GM18868 (cell line): Measurements from ENCODE around the gene MEGF6.

Source experiments
- ATAC-seq: cut with Tn5 transposase; IDR thresholded peaks from one replicate; pipeline ENCODE4 v1.9.1; 2021; ENCODE audit warnings: mild to moderate bottlenecking, moderate library complexity; ENCODE audit not compliant: unreplicated experiment

The MEGF6 gene

GRCh38 chr1:3541465-3541864, 69.8 kb downstream of the MEGF6 start:
- no peak for ATAC-seq

- no peak for ATAC-seq
Observed at GRCh38 chr1:3540876-3541275, 70.4 kb downstream of the MEGF6 start.

- no peak for ATAC-seq
Observed at GRCh38 chr1:3539707-3540425, 71.4 kb downstream of the MEGF6 start.

GRCh38 chr1:3537359-3537758, 73.9 kb downstream of the MEGF6 start:
- ATAC-seq = no peak

DNA sequence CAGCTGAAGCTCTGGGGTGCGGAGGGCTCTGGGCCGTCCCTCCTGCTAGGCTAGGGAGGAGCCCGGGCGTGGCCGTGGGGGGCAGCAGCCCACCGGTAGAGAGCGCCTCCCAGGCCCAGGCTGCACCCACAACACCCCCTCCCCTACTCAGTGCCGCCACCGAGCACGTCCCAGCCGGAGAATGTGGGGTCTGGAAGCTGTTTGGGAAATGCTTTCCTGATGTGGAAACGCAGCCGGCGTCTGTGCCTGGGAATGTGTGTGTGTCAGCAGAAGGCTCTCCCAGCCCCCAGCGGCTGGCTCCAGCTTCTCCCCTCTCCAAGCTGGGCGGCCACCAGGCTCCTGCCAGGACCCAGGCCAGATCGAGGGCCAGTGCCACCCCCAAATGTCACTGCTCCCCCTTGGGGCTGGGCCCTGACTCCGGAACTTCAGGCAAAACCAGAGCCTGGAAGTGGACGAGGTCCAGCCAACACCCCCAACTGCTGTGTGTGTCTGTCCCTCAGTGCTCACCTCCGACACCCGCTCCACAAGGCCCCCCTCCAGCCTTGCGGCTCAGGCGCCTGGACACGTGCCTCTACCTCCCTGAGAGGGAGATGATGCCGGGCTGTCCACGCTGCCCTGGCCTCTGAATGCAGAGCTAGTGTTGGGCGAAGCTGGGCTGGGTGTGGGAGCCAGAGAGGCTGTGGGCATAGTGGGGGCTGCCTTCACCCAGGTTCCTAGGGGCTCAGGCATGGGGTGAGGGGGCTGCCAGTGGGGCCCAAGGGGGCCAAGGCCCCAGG, 74.7 kb downstream of the MEGF6 start:
- no peak for ATAC-seq

- no peak for ATAC-seq
Observed at GRCh38 chr1:3535732-3536131, 75.6 kb downstream of the MEGF6 start.

DNA sequence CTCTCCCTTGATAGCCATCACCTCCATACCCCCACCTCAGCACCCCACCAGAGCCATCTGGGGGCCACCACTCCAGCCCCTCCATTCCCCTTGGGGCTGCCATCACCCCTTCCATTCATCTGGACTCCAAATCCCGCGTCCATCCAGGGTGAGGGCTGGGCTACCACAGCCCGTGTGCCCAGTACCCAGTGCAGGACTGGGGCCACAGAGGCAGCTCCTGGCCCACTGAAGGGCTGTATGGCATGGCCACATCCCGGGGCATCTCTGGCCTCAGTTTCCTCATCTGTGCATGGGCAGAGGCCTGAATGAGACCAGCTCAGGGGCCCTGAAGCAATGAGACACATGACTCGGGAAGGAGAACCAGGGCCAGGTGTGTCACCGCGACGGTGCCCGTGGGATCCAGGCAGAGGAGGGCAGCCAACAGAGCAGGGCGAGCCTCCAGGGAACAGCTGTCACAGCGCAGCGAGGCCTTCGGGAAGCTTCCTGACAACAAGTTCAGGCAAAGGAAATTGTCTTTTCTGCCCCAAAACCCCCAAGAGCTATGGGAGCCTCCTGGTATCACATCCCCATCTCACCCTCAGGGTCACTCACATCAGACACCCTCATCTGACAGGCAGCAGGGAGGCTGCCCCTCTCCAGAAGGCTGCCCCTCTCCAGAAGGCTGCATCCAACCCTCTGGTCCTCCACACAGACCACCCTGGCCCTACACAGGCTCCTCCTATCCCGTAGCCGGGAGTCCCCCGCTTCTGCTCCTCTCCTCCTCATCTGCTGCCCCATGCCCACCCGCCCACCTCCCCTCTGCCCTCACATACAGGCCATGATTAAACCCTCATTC, 76.3 kb downstream of the MEGF6 start:
- ATAC-seq = no peak

- ATAC-seq = no peak
Observed at GRCh38 chr1:3533067-3534048, 78.0 kb downstream of the MEGF6 start.

- ATAC-seq = no peak
Observed at GRCh38 chr1:3531928-3532327, 79.4 kb downstream of the MEGF6 start.

DNA sequence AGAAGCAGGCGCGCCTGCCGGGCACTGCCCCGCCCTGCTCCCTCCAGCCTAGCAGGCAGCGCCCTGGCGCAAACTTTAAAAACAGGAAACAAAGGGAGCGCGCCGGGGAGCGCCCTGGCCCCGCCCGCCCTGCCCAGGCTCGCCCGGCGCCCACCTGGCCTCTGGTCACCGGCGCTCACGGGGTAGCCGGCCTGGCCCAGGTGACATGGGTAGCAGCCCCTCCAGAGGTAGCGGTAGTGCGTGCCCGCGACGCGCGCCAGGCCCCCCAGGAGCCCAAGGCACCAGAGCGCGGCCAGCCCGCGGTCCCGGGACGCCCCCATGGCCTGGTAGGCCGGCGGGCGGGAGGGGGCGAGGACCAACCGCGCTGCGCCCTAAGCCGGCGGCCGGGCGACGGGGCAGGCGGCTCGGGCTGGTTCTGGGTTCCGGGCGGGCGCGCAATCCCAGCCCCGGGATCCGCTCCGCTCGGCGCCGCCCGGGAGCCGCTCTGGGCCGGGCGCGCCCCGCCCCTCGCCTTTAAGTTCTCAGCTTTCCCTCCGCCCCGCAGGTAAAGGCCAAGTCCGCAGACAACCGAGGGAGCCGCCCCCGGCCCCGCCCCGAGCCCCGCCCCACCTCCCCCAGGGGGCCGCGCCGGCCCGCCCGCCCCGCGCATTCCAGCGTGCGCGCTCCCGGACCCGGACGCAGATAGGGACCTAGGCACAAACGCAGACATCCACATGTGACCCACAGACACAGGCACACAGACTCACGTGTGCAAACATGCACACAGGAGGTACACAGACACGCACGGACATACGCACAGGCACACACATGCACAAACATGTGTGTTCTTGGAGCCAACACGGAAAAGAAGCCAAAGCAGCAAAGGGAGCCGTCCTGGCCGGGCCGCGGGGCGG, 80.1 kb downstream of the MEGF6 start:
- ATAC-seq = no peak

GRCh38 chr1:3530086-3530925, 81.0 kb downstream of the MEGF6 start:
- ATAC-seq = no peak

- ATAC-seq = no peak
Observed at GRCh38 chr1:3529099-3529729, 82.1 kb downstream of the MEGF6 start.

DNA sequence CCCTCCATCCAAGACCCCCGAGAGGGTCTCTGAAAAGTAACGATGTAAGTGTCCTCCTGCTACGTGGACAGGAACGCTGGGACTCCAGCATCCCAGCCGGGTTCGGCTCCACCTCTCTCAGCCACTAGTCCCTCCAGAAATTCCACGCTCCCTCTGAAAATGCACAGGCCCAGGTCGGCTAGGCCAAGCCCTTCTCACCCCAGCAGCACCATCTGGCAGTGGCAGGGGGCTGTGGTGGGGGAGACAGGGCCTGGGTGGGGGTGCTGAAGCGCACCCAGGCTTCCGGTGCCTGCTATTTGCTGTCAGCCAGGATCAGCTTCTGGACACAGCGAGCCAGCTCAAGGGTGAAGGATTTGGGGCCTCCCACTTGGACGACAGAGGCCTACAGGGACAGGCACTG, 83.5 kb downstream of the MEGF6 start:
- no peak for ATAC-seq

GRCh38 chr1:3525551-3526482, 85.5 kb downstream of the MEGF6 start:
- no peak for ATAC-seq

GRCh38 chr1:3524556-3525203, 86.6 kb downstream of the MEGF6 start:
- ATAC-seq = no peak

DNA sequence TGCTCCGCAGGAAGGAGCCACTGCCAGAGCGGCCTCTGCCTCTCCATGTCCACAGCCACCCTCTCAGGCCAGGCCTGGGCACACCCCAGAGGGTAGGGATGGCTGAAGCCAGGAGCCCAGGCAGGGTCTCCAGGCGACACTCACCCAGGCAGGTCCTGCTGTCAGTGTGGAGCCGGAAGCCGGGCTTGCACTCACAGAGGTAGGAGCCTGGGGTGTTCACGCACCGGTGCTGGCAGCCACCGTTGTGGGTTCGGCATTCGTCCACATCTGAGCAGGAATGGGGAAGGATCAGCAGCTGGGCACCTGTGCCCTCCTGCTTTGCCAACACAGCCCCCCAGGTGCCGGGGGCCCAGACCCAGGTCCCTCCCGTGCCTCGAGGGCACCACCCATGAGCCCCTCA, 87.3 kb downstream of the MEGF6 start:
- no peak for ATAC-seq
